ENCODE data around the gene PRR5L.
A peak's percentile ranks its signal among the peaks of the same experiment; 100 is the strongest.

The PRR5L gene

GRCh38 chr11:36407356-36407755, 111.3 kb downstream of the PRR5L start:
- no peak for DNase-seq

- no peak for DNase-seq
These were observed 112.5 kb downstream of the PRR5L start for GRCh38 chr11:36408498-36409136.

- peak; percentile 81 for DNase-seq
These were observed 113.2 kb downstream of the PRR5L start for GRCh38 chr11:36409152-36409816.

GRCh38 chr11:36411202-36411640, 115.1 kb downstream of the PRR5L start:
- DNase-seq, result no peak

- DNase-seq, result peak; percentile 37
These were observed 116.8 kb downstream of the PRR5L start for GRCh38 chr11:36412781-36413383.

GRCh38 chr11:36417154-36417553, 121.1 kb downstream of the PRR5L start:
- DNase-seq, result no peak

GRCh38 chr11:36419791-36420424, 123.8 kb downstream of the PRR5L start:
- peak; percentile 55 for DNase-seq

- peak; percentile 29 for DNase-seq
These were observed 125.6 kb downstream of the PRR5L start for GRCh38 chr11:36421546-36422155.

- DNase-seq, result peak; percentile 34
These were observed 129.5 kb downstream of the PRR5L start for GRCh38 chr11:36425561-36426081.

GRCh38 chr11:36426226-36426848, 130.2 kb downstream of the PRR5L start:
- DNase-seq, result peak; percentile 12

GRCh38 chr11:36427079-36427478, 131.0 kb downstream of the PRR5L start:
- no peak for DNase-seq

GRCh38 chr11:36427876-36428275, 131.8 kb downstream of the PRR5L start:
- no peak for DNase-seq

GRCh38 chr11:36431429-36432092, 135.5 kb downstream of the PRR5L start:
- DNase-seq, result peak; percentile 97

- no peak for DNase-seq
These were observed 136.0 kb downstream of the PRR5L start for GRCh38 chr11:36432093-36432469.

GRCh38 chr11:36432738-36433137, 136.7 kb downstream of the PRR5L start:
- no peak for DNase-seq

GRCh38 chr11:36436064-36436463, 140.0 kb downstream of the PRR5L start:
- no peak for DNase-seq

- no peak for DNase-seq
These were observed 140.5 kb downstream of the PRR5L start for GRCh38 chr11:36436589-36436988.

- no peak for DNase-seq
These were observed 141.3 kb downstream of the PRR5L start for GRCh38 chr11:36437413-36437812.

- no peak for DNase-seq
These were observed 142.0 kb downstream of the PRR5L start for GRCh38 chr11:36438126-36438525.

- no peak for DNase-seq
These were observed 145.6 kb downstream of the PRR5L start for GRCh38 chr11:36441610-36442208.

- DNase-seq, result no peak
These were observed 147.6 kb downstream of the PRR5L start for GRCh38 chr11:36443661-36444060.

- DNase-seq, result no peak
These were observed 150.0 kb downstream of the PRR5L start for GRCh38 chr11:36446135-36446534.

All from fibroblast of upper back skin (primary cell).